ENCODE measurements around the gene FAM110A.

DNA sequence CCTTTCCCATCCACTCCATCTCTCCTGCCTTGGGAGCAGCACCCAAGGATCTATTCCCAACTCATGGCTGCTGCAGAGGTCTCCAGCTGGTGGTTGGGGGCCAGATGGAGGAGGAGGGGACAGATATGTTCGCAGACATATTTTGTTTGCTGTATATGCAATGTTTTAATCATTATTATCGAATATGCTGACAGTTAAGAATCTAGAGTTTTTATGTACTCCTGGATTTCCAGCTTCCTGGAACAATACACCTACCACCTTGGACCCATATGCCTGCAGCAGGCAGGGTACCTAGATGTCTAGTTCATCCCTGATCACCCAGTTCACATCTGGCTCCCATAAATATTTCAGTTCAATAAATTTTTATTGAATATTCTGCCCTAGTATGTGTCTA, 9.0 kb downstream of the FAM110A start:
- no peak for TF ChIP-seq POLR2A (IDR thresholded peaks at IDR 0.05)
- TF ChIP-seq, protein P1, sequence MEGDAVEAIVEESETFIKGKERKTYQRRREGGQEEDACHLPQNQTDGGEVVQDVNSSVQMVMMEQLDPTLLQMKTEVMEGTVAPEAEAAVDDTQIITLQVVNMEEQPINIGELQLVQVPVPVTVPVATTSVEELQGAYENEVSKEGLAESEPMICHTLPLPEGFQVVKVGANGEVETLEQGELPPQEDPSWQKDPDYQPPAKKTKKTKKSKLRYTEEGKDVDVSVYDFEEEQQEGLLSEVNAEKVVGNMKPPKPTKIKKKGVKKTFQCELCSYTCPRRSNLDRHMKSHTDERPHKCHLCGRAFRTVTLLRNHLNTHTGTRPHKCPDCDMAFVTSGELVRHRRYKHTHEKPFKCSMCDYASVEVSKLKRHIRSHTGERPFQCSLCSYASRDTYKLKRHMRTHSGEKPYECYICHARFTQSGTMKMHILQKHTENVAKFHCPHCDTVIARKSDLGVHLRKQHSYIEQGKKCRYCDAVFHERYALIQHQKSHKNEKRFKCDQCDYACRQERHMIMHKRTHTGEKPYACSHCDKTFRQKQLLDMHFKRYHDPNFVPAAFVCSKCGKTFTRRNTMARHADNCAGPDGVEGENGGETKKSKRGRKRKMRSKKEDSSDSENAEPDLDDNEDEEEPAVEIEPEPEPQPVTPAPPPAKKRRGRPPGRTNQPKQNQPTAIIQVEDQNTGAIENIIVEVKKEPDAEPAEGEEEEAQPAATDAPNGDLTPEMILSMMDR (IDR thresholded peaks at IDR 0.05) = no peak
